HG03432 (cell line): ENCODE data around the gene ZNF91.
"Not testable (repeated sequence)": the region's sequence is repeated elsewhere in the genome, so short reads cannot be mapped to it uniquely, and the experiment has no call there.

Source experiments
- ATAC-seq: cut with Tn5 transposase; IDR thresholded peaks from one replicate; pipeline ENCODE4 v1.9.1; 2021; ENCODE audit warnings: mild to moderate bottlenecking, moderate library complexity; ENCODE audit not compliant: unreplicated experiment

ZNF91 gene

GRCh38 chr19:23399443-23399842, 4.2 kb upstream of the ZNF91 start:
- no peak for ATAC-seq

GRCh38 chr19:23395722-23396117, 449 bp upstream of the ZNF91 start:
- ATAC-seq: not testable (repeated sequence)

- no peak for ATAC-seq
Observed at GRCh38 chr19:23394511-23394910, 760 bp downstream of the ZNF91 start.

- no peak for ATAC-seq
Observed at GRCh38 chr19:23393121-23393520, 2.1 kb downstream of the ZNF91 start.

GRCh38 chr19:23391236-23391635, 4.0 kb downstream of the ZNF91 start:
- ATAC-seq: no peak

- no peak for ATAC-seq
Observed at GRCh38 chr19:23385404-23385803, 9.9 kb downstream of the ZNF91 start.

GRCh38 chr19:23384858-23385257, 10.4 kb downstream of the ZNF91 start:
- no peak for ATAC-seq

GRCh38 chr19:23384166-23384565, 11.1 kb downstream of the ZNF91 start:
- no peak for ATAC-seq

GRCh38 chr19:23382955-23383354, 12.3 kb downstream of the ZNF91 start:
- no peak for ATAC-seq

GRCh38 chr19:23381114-23381513, 14.2 kb downstream of the ZNF91 start:
- ATAC-seq: no peak

GRCh38 chr19:23379671-23380070, 15.6 kb downstream of the ZNF91 start:
- ATAC-seq: not testable (repeated sequence)

- ATAC-seq: no peak
Observed at GRCh38 chr19:23378948-23379347, 16.3 kb downstream of the ZNF91 start.

- ATAC-seq: no peak
Observed at GRCh38 chr19:23377276-23377675, 18.0 kb downstream of the ZNF91 start.

- ATAC-seq: no peak
Observed at GRCh38 chr19:23366437-23366836, 28.8 kb downstream of the ZNF91 start.

GRCh38 chr19:23366031-23366430, 29.2 kb downstream of the ZNF91 start:
- not testable (repeated sequence) for ATAC-seq

- no peak for ATAC-seq
Observed at GRCh38 chr19:23365222-23365621, 30.0 kb downstream of the ZNF91 start.

- not testable (repeated sequence) for ATAC-seq
Observed at GRCh38 chr19:23361843-23362242, 33.4 kb downstream of the ZNF91 start.

- ATAC-seq: no peak
Observed at GRCh38 chr19:23351806-23352205, 43.5 kb downstream of the ZNF91 start.

GRCh38 chr19:23346696-23347095, 48.6 kb downstream of the ZNF91 start:
- ATAC-seq: no peak

GRCh38 chr19:23345838-23346237, 49.4 kb downstream of the ZNF91 start:
- no peak for ATAC-seq

GRCh38 chr19:23343434-23344010, 51.7 kb downstream of the ZNF91 start:
- no peak for ATAC-seq

GRCh38 chr19:23328211-23328610, 67.1 kb downstream of the ZNF91 start:
- no peak for ATAC-seq

- no peak for ATAC-seq
Observed at GRCh38 chr19:23321953-23322549, 73.2 kb downstream of the ZNF91 start.
